Mesothelial cell of epicardium (in vitro differentiated cells): ENCODE measurements around the gene MAP7. TPM values are rescaled to one million over a fixed set of nuclear protein-coding genes. Genes with fewer than 3 reads are reported as not detected.
A peak's percentile ranks its signal among the peaks of the same experiment; 100 is the strongest.

ENCODE experiments used
- DNase-seq, 2 experiments: peaks; one replicate each; pipeline ENCODE4 v3.0.0; 2021; ENCODE audit warnings: low spot score in 2 of 2; ENCODE audit not compliant: unreplicated experiment in 2 of 2
- H3K27ac Mint-ChIP-seq: 2 replicates; pipeline ENCODE4 v1.8.0; 2021; ENCODE audit warnings: mixed read lengths
- H3K27me3 Mint-ChIP-seq: 2 replicates; pipeline ENCODE4 v1.8.0; 2021; ENCODE audit warnings: low read depth, mixed read lengths
- H3K36me3 Mint-ChIP-seq: 2 replicates; pipeline ENCODE4 v1.8.0; 2021; ENCODE audit warnings: mixed read lengths
- H3K4me1 Mint-ChIP-seq: 2 replicates; pipeline ENCODE4 v1.8.0; 2021; ENCODE audit warnings: mixed read lengths
- H3K4me3 Mint-ChIP-seq: 2 replicates; pipeline ENCODE4 v1.8.0; 2021; ENCODE audit warnings: mild to moderate bottlenecking, moderate library complexity, mixed read lengths
- H3K9me3 Mint-ChIP-seq: 2 replicates; pipeline ENCODE4 v1.8.0; 2021; ENCODE audit warnings: mixed read lengths
- CTCF ChIP-seq: fragments of 200-600 bp; sonication (generic); IDR thresholded peaks from one replicate; pipeline ENCODE4 v1.5.0; 2021; ENCODE audit warnings: antibody characterized with exemption; ENCODE audit not compliant: unreplicated experiment
- total RNA-seq: library from RNA; stranded (reverse); gene quantifications from 3 replicates; pipeline ENCODE4 v1.2.1, GENCODE V29; 2021

Gene MAP7
- total RNA-seq, 1 donor from 2014 or later = 15.1 TPM

GRCh38 chr6:136563386-136564152 is 13.3 kb upstream of the MAP7 start:
- Mint-ChIP-seq H3K27ac (no peak overlapping the region), H3K4me3 (no peak overlapping the region), H3K36me3 (peaks cover 6% of the 10 kb centered on the region), H3K27me3 (no peaks in the 10 kb centered on the region), H3K4me1 (peaks cover 8% of the 10 kb centered on the region), H3K9me3 (no peaks in the 10 kb centered on the region)
- DNase-seq = no peak
- TF ChIP-seq CTCF = no peak

- no peaks in the 10 kb centered on the region for H3K9me3 Mint-ChIP-seq
- no peak overlapping the region for H3K4me3 Mint-ChIP-seq
- TF ChIP-seq CTCF = no peak
- peaks cover 10% of the 10 kb centered on the region for H3K36me3 Mint-ChIP-seq
- H3K27me3 Mint-ChIP-seq = no peaks in the 10 kb centered on the region
- H3K27ac Mint-ChIP-seq = no peak overlapping the region
- peaks cover 8% of the 10 kb centered on the region for H3K4me1 Mint-ChIP-seq
- DNase-seq = no peak
Measured at GRCh38 chr6:136562211-136562610, 12.0 kb upstream of the MAP7 start.

GRCh38 chr6:136553166-136553787 is 3.1 kb upstream of the MAP7 start:
- peaks cover 3% of the 10 kb centered on the region for H3K36me3 Mint-ChIP-seq
- peaks cover 9% of the 10 kb centered on the region for H3K4me1 Mint-ChIP-seq
- H3K9me3 Mint-ChIP-seq = no peaks in the 10 kb centered on the region
- no peak for TF ChIP-seq CTCF
- no peak overlapping the region for H3K27ac Mint-ChIP-seq
- DNase-seq = no peak
- peaks cover 37% of the 10 kb centered on the region for H3K27me3 Mint-ChIP-seq
- H3K4me3 Mint-ChIP-seq = no peak overlapping the region

GRCh38 chr6:136552054-136552453 is 1.8 kb upstream of the MAP7 start:
- Mint-ChIP-seq H3K4me3 (no peak overlapping the region), H3K27me3 (peaks cover 39% of the 10 kb centered on the region), H3K9me3 (no peaks in the 10 kb centered on the region), H3K27ac (no peak overlapping the region), H3K36me3 (no peaks in the 10 kb centered on the region), H3K4me1 (peaks cover 11% of the 10 kb centered on the region)
- no peak for DNase-seq
- no peak for TF ChIP-seq CTCF

- DNase-seq = no peak
- no peaks in the 10 kb centered on the region for H3K9me3 Mint-ChIP-seq
- H3K27me3 Mint-ChIP-seq = peaks cover 39% of the 10 kb centered on the region
- no peak for TF ChIP-seq CTCF
- peak overlapping the region; percentile 65 for H3K4me3 Mint-ChIP-seq
- peaks cover 11% of the 10 kb centered on the region for H3K4me1 Mint-ChIP-seq
- no peaks in the 10 kb centered on the region for H3K36me3 Mint-ChIP-seq
- H3K27ac Mint-ChIP-seq = no peak overlapping the region
Measured at GRCh38 chr6:136551103-136551502, 881 bp upstream of the MAP7 start.
